Upper lobe of left lung (tissue), 4 donors: ENCODE results near the gene CLDN14.

Experiments
- CTCF ChIP-seq, 6 experiments: fragments of 450-650 bp in 4 of 6; fragments of 200-600 bp in 2 of 6; sonication (generic) in 2 of 6; IDR thresholded peaks; one replicate each; pipeline ENCODE4 v1.5.1; 2016 to 2019; ENCODE audit warnings: antibody characterized with exemption in 6 of 6
- EP300 ChIP-seq, 4 donors: sonication (generic); formaldehyde crosslinking; IDR thresholded peaks; one replicate each; pipeline ENCODE4 v1.5.1; 2017; ENCODE audit warnings: antibody characterized with exemption in 4 of 4, control low read depth in 2 of 4
- POLR2A ChIP-seq, 4 donors: fragments of 450-650 bp; IDR thresholded peaks; one replicate each; pipeline ENCODE4 v1.5.1; 2016 to 2017; ENCODE audit warnings: antibody characterized with exemption in 4 of 4, mild to moderate bottlenecking in 2 of 4

GRCh38 chr21:36489103-36489775 lies 9.3 kb upstream of the CLDN14 start:
- TF ChIP-seq CTCF (IDR thresholded peaks at IDR 0.05), result no peak
- no peak for TF ChIP-seq POLR2A (IDR thresholded peaks at IDR 0.05)
- no peak for TF ChIP-seq EP300 (IDR thresholded peaks at IDR 0.05)
